Lower lobe of right lung (tissue), 2 donors: ENCODE results near the gene ZMYND15. TPM values are rescaled to one million over a fixed set of nuclear protein-coding genes. Genes with fewer than 3 reads are reported as not detected.

ENCODE experiments used
- ATAC-seq, 2 donors: fragments of 200-7000 bp; cut with Tn5 transposase; one replicate each; pipeline ENCODE4 v1.9.1; 2020 to 2022; ENCODE audit warnings: mild to moderate bottlenecking in 2 of 2, moderate library complexity in 2 of 2
- DNase-seq: peaks from one replicate; pipeline ENCODE4 v3.0.0-alpha.2; 2020
- H3K27ac ChIP-seq: fragments of 200-600 bp; one replicate; pipeline ENCODE4 v1.8.0; 2022
- H3K27me3 ChIP-seq: fragments of 200-600 bp; one replicate; pipeline ENCODE4 v1.8.0; 2022; ENCODE audit warnings: low read depth
- H3K36me3 ChIP-seq: fragments of 200-600 bp; one replicate; pipeline ENCODE4 v1.8.0; 2022; ENCODE audit warnings: mild to moderate bottlenecking
- H3K4me1 ChIP-seq: fragments of 200-600 bp; one replicate; pipeline ENCODE4 v1.8.0; 2022
- H3K4me3 ChIP-seq: fragments of 200-600 bp; one replicate; pipeline ENCODE4 v1.8.0; 2022; ENCODE audit warnings: mild to moderate bottlenecking
- H3K9me3 ChIP-seq: fragments of 200-600 bp; one replicate; pipeline ENCODE4 v1.8.0; 2022
- intact Hi-C: fragments of 100-400 bp; cut with DNase I; formaldehyde crosslinking; loops from one replicate; pipeline ENCODE4 v1.11.0; 2022
- total RNA-seq: library from RNA; stranded (reverse); fragmentation: NEBNext Ultra II Directional; extraction: Animal tissue kit (Norgen Biotek cat#: 25700); gene quantifications from one replicate; pipeline ENCODE4 v1.2.1, GENCODE V29; 2021
- TF ChIP-seq, protein P1 (sequence below): fragments of 200-600 bp; IDR thresholded peaks from one replicate; pipeline ENCODE4 v1.8.0; 2022; ENCODE audit warnings: antibody characterized with exemption, mild to moderate bottlenecking
- donor health status: DM: no; HTN: yes; CAD: no; lungs with severe emphysema.

The ZMYND15 gene
- total RNA-seq, 1 donor from 2014 or later = 13.3 TPM

GRCh38 chr17:4738136-4739121 is 1.2 kb upstream of the ZMYND15 start:
- peak overlapping the region; percentile 90 for H3K4me3 ChIP-seq
- H3K36me3 ChIP-seq = peaks cover 17% of the 10 kb centered on the region
- DNase-seq (peak; percentile 64), ATAC-seq (peak; percentile 60 to 74)
- no peaks in the 10 kb centered on the region for H3K27me3 ChIP-seq
- H3K27ac ChIP-seq = peak overlapping the region; percentile 84
- H3K4me1 ChIP-seq = peaks cover 30% of the 10 kb centered on the region
- intact Hi-C loops = loop anchor here (10.0 kb wide), 1 partner anchor 46 kb away; the partner anchor contains the start of genes GLTPD2 and VMO1
- no peaks in the 10 kb centered on the region for H3K9me3 ChIP-seq
- TF ChIP-seq, protein P1, sequence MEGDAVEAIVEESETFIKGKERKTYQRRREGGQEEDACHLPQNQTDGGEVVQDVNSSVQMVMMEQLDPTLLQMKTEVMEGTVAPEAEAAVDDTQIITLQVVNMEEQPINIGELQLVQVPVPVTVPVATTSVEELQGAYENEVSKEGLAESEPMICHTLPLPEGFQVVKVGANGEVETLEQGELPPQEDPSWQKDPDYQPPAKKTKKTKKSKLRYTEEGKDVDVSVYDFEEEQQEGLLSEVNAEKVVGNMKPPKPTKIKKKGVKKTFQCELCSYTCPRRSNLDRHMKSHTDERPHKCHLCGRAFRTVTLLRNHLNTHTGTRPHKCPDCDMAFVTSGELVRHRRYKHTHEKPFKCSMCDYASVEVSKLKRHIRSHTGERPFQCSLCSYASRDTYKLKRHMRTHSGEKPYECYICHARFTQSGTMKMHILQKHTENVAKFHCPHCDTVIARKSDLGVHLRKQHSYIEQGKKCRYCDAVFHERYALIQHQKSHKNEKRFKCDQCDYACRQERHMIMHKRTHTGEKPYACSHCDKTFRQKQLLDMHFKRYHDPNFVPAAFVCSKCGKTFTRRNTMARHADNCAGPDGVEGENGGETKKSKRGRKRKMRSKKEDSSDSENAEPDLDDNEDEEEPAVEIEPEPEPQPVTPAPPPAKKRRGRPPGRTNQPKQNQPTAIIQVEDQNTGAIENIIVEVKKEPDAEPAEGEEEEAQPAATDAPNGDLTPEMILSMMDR = no peak

GRCh38 chr17:4740025-4740351 is 355 bp downstream of the ZMYND15 start:
- TF ChIP-seq, protein P1 = no peak
- intact Hi-C loops = no loop called here
- H3K4me1 ChIP-seq = peaks cover 15% of the 10 kb centered on the region

DNA sequence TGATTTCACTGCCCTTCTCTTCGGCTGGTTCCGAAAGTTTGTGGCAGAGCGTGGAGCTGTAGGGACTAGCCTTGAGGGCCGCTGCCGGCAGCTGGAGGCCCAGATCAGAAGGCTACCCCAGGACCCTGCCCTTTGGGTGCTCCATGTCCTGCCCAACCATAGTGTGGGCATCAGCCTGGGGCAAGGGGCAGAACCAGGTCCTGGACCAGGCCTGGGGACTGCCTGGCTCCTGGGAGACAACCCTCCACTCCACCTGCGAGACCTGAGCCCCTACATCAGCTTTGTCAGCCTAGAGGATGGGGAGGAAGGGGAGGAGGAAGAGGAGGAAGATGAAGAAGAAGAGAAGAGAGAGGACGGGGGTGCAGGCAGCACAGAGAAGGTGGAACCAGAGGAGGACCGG is 951 bp downstream of the ZMYND15 start:
- Histone ChIP-seq H3K4me1 (peaks cover 13% of the 10 kb centered on the region), H3K27me3 (peaks cover 7% of the 10 kb centered on the region), H3K27ac (no peak overlapping the region), H3K9me3 (no peaks in the 10 kb centered on the region), H3K36me3 (no peaks in the 10 kb centered on the region), H3K4me3 (no peak overlapping the region)
- intact Hi-C loops = no loop called here
- DNase-seq (no peak), ATAC-seq (no peak)
- TF ChIP-seq, protein P1 = no peak

More at GRCh38 chr17:4740025-4740351, 355 bp downstream of the ZMYND15 start:
- peak overlapping the region; percentile 90 for H3K4me3 ChIP-seq
- peaks cover 7% of the 10 kb centered on the region for H3K27me3 ChIP-seq
- DNase-seq (no peak), ATAC-seq (no peak)
- H3K9me3 ChIP-seq = no peaks in the 10 kb centered on the region
- peaks cover 2% of the 10 kb centered on the region for H3K36me3 ChIP-seq
- H3K27ac ChIP-seq = peak overlapping the region; percentile 84

DNA sequence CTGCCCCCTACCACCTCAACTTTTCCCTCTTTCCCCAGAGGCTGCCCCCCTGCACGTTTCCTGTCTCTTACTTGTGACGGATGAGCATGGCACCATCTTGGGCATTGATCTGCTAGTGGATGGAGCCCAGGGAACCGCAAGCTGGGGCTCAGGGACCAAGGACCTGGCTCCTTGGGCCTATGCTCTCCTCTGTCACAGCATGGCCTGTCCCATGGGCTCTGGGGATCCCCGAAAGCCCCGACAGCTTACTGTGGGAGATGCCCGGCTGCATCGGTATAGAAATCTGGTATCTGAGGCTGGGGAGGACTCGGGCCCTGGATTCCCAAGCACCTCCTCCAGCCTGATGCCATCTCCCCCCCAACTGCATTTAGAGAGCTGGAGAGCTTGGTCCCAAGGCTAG is 1.9 kb downstream of the ZMYND15 start:
- H3K4me1 ChIP-seq = peaks cover 13% of the 10 kb centered on the region
- no peak overlapping the region for H3K27ac ChIP-seq
- ATAC-seq = no peak
- no peaks in the 10 kb centered on the region for H3K36me3 ChIP-seq
- H3K9me3 ChIP-seq = no peaks in the 10 kb centered on the region
- TF ChIP-seq, protein P1 = no peak
- intact Hi-C loops = no loop called here
- no peak overlapping the region for H3K4me3 ChIP-seq
- peak; percentile 26 for DNase-seq
- peaks cover 7% of the 10 kb centered on the region for H3K27me3 ChIP-seq

DNA sequence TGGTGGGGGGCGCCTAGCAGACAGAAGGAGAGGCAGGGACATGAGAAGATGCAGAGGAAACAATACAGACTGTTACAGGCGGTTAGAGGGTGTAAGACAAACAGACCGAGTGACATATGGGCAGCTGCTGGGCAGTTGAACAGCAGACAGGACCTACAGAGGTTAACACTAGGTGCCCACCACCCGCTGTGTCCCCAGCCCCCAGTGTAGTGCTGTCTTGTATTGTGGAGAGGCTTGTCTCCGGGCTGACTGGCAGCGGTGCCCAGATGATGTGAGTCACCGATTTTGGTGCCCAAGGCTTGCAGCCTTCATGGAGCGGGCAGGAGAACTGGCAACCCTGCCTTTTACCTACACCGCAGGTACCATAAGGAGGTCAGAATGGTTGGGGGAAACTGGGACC is 2.5 kb downstream of the ZMYND15 start:
- Histone ChIP-seq H3K4me1 (peaks cover 13% of the 10 kb centered on the region), H3K9me3 (no peaks in the 10 kb centered on the region), H3K4me3 (no peak overlapping the region), H3K27me3 (peaks cover 7% of the 10 kb centered on the region), H3K36me3 (no peaks in the 10 kb centered on the region), H3K27ac (no peak overlapping the region)
- TF ChIP-seq, protein P1 = no peak
- intact Hi-C loops = no loop called here
- ATAC-seq (no peak), DNase-seq (no peak)
